ENCODE results near the gene GSPT1. TPM values are rescaled to one million over a fixed set of nuclear protein-coding genes. Genes with fewer than 3 reads are reported as not detected.

Gene GSPT1
- total and polyA plus RNA-seq, 2 experiments from 2014 or later, result 126 to 146 TPM

- H3F3A ChIP-seq (replicated peaks; ENCODE audit: low read depth), result 0 out of 2 replicates have a peak, but pooled peaks cover 3% of the 10 kb centered on the region
- H3K27ac ChIP-seq (ENCODE audit: low read depth), result no peak overlapping the region
- no peaks in the 10 kb centered on the region for H3K27me3 Mint-ChIP-seq (ENCODE audit: insufficient read depth, low read depth, poor library complexity)
- no peak overlapping the region for H2AFZ ChIP-seq
- H3K27ac Mint-ChIP-seq, result no peak overlapping the region
- no peak for TF ChIP-seq EZH2 (IDR thresholded peaks at IDR 0.05; ENCODE audit: low read depth, unreplicated experiment)
- no peak for TF ChIP-seq POLR2AphosphoS5 (IDR thresholded peaks at IDR 0.05; ENCODE audit: low read depth)
- TF ChIP-seq CTCF (conservative IDR thresholded peaks at IDR 0.05; ENCODE audit: low read depth in 2 of 2), result no peak
- no peak for TF ChIP-seq EZH2phosphoT487 (IDR thresholded peaks at IDR 0.05; ENCODE audit: unreplicated experiment)
- TF ChIP-seq ZNF114 (CRISPR knock-in tag; IDR thresholded peaks at IDR 0.05), result no peak
- no peak for TF ChIP-seq JUNB (IDR thresholded peaks at IDR 0.05; ENCODE audit: unreplicated experiment)
- no peak for TF ChIP-seq ETS1 (IDR thresholded peaks at IDR 0.05)
- TF ChIP-seq CREB1 (CRISPR knock-in tag; IDR thresholded peaks at IDR 0.05; ENCODE audit: low read depth), result no peak
- H3K4me1 Mint-ChIP-seq, result no peaks in the 10 kb centered on the region
- H3K4me3 Mint-ChIP-seq, result no peak overlapping the region
- no peak overlapping the region for H3K4me3 ChIP-seq
- peaks cover 72% of the 10 kb centered on the region for H3K36me3 Mint-ChIP-seq (ENCODE audit: low read depth)
- H3K4me2 ChIP-seq, result no peak overlapping the region
- H3K4me1 ChIP-seq (ENCODE audit: insufficient read depth), result no peaks in the 10 kb centered on the region
- H3K27me3 ChIP-seq (ENCODE audit: insufficient read depth), result no peaks in the 10 kb centered on the region
- H4K20me1 ChIP-seq (replicated peaks; ENCODE audit: insufficient read depth), result peaks cover 34% of the 10 kb centered on the region
- ATAC-seq, result no peak
- H3K9me3 Mint-ChIP-seq, result no peaks in the 10 kb centered on the region
- peaks cover 39% of the 10 kb centered on the region for H3K79me2 ChIP-seq (replicated peaks; ENCODE audit: insufficient read depth)
- no peak for DNase-seq (ENCODE audit: low spot score)
- H3K9me2 ChIP-seq (ENCODE audit: insufficient read depth), result no peaks in the 10 kb centered on the region
- peaks cover 46% of the 10 kb centered on the region for H3K36me3 ChIP-seq (ENCODE audit: insufficient read depth)
Observed at GRCh38 chr16:11893571-11893970, 22.2 kb downstream of the GSPT1 start.

GRCh38 chr16:11892761-11893160 lies 23.0 kb downstream of the GSPT1 start:
- no peaks in the 10 kb centered on the region for H3K4me1 Mint-ChIP-seq

More at GRCh38 chr16:11892761-11893160, 23.0 kb downstream of the GSPT1 start:
- Histone ChIP-seq H3K79me2 (replicated peaks; ENCODE audit: insufficient read depth) (peaks cover 31% of the 10 kb centered on the region), H3K4me2 (no peak overlapping the region), H3K4me1 (ENCODE audit: insufficient read depth) (no peaks in the 10 kb centered on the region), H3K27ac (ENCODE audit: low read depth) (no peak overlapping the region), H4K20me1 (replicated peaks; ENCODE audit: insufficient read depth) (peaks cover 26% of the 10 kb centered on the region; the same call in 1 of the 2 replicates), H2AFZ (no peak overlapping the region), H3F3A (replicated peaks; ENCODE audit: low read depth) (0 out of 2 replicates have a peak, but pooled peaks cover 3% of the 10 kb centered on the region), H3K27me3 (ENCODE audit: insufficient read depth) (no peaks in the 10 kb centered on the region), H3K36me3 (ENCODE audit: insufficient read depth) (peaks cover 52% of the 10 kb centered on the region), H3K4me3 (no peak overlapping the region), H3K9me2 (ENCODE audit: insufficient read depth) (no peaks in the 10 kb centered on the region)
- no peak overlapping the region for H3K27ac Mint-ChIP-seq
- no peaks in the 10 kb centered on the region for H3K27me3 Mint-ChIP-seq (ENCODE audit: insufficient read depth, low read depth, poor library complexity)
- DNase-seq (ENCODE audit: low spot score), result no peak
- no peak for TF ChIP-seq POLR2AphosphoS5 (IDR thresholded peaks at IDR 0.05; ENCODE audit: low read depth)
- TF ChIP-seq EZH2 (IDR thresholded peaks at IDR 0.05; ENCODE audit: low read depth, unreplicated experiment), result no peak
- TF ChIP-seq EZH2phosphoT487 (IDR thresholded peaks at IDR 0.05; ENCODE audit: unreplicated experiment), result no peak
- TF ChIP-seq CREB1 (CRISPR knock-in tag; IDR thresholded peaks at IDR 0.05; ENCODE audit: low read depth), result no peak
- TF ChIP-seq JUNB (IDR thresholded peaks at IDR 0.05; ENCODE audit: unreplicated experiment), result no peak
- H3K36me3 Mint-ChIP-seq (ENCODE audit: low read depth), result peaks cover 78% of the 10 kb centered on the region
- ATAC-seq, result no peak
- no peak overlapping the region for H3K4me3 Mint-ChIP-seq
- no peaks in the 10 kb centered on the region for H3K9me3 Mint-ChIP-seq
